Uterus (tissue), 4 donors: Measurements from ENCODE around the gene MRGPRF. TPM values are rescaled to one million over a fixed set of nuclear protein-coding genes. Genes with fewer than 3 reads are reported as not detected.

Source experiments
- DNase-seq, 2 donors: peaks; one replicate each; pipeline ENCODE4 v3.0.0-alpha.2; 2019 to 2020
- H3K27ac ChIP-seq, 2 donors: fragments of 200-600 bp; sonication (generic); 1 replicate in 1 of 2; 2 replicates in 1 of 2; pipeline ENCODE4 v1.5.1; 2016 to 2018
- H3K27me3 ChIP-seq, 2 donors: fragments of 200-600 bp; sonication (generic); one replicate each; pipeline ENCODE4 v1.5.1; 2018 to 2019; ENCODE audit warnings: control low read depth in 1 of 2
- H3K36me3 ChIP-seq, 2 donors: fragments of 200-600 bp; sonication (generic); one replicate each; pipeline ENCODE4 v1.5.1; 2019; ENCODE audit warnings: control low read depth in 1 of 2
- H3K4me1 ChIP-seq, 2 donors: fragments of 200-600 bp; sonication (generic); one replicate each; pipeline ENCODE4 v1.5.1; 2018 to 2019; ENCODE audit warnings: control low read depth in 1 of 2
- H3K4me3 ChIP-seq, 2 donors: fragments of 200-600 bp; sonication (generic); 1 replicate in 1 of 2; 2 replicates in 1 of 2; pipeline ENCODE4 v1.5.1; 2018 to 2019; ENCODE audit warnings: mild to moderate bottlenecking in 1 of 2
- H3K9me3 ChIP-seq, 2 donors: fragments of 200-600 bp; sonication (generic); one replicate each; pipeline ENCODE4 v1.5.1; 2019; ENCODE audit warnings: control low read depth in 1 of 2
- POLR2A ChIP-seq, 2 donors: fragments of 450-650 bp; IDR thresholded peaks; one replicate each; pipeline ENCODE4 v1.6.1; 2016; ENCODE audit warnings: antibody characterized with exemption in 2 of 2, mild to moderate bottlenecking in 1 of 2, moderate library complexity in 1 of 2
- intact Hi-C: fragments of 100-400 bp; cut with DNase I; formaldehyde crosslinking; loops from one replicate; pipeline ENCODE4 v1.15.1; 2023; ENCODE audit warnings: low total_unique reads
- total RNA-seq, 4 donors: library from RNA; depleted of rRNA in 3 of 4; stranded (reverse); fragments of >200 nt in 3 of 4; gene quantifications; one replicate each; pipeline versions ENCODE4 v1.1.0 to v1.2.4, GENCODE V29; 2014 to 2023
- TF ChIP-seq, protein P1 (sequence below), 4 experiments: fragments of 200-600 bp in 2 of 4; fragments of 450-650 bp in 2 of 4; sonication (generic) in 2 of 4; IDR thresholded peaks; one replicate each; pipeline ENCODE4 v1.5.1; 2016 to 2019; ENCODE audit warnings: antibody characterized with exemption in 4 of 4, mild to moderate bottlenecking in 2 of 4, moderate library complexity in 1 of 4
- donor health status: DM: yes; HTN: yes; CAD: no.

Gene MRGPRF
- total RNA-seq, 4 donors from 2014 or later: 52.6 to 173 (median 75.0) TPM

DNA sequence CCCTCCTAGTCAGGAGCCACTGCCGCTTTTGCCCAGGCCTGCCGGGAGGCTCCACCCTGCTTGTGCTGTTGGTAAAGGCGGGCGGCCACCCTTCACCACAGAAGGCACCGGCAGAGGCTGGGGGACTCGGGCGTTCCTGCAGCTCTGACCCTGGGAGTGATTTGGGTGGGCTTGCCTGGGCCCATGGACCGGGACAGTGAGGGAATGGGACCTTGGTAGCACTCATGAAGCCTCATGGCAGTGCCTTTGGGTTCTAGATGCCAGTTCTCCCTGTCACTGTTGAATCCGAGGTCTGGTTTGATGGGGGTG is 40.1 kb upstream of the MRGPRF start:
- intact Hi-C loops: no loop called here
- Histone ChIP-seq H3K9me3 (no peaks in the 10 kb centered on the region), H3K4me1 (peaks cover 0 to 10% of the 10 kb centered on the region in 2 donors), H3K27me3 (no peaks in the 10 kb centered on the region), H3K4me3 (no peak overlapping the region), H3K27ac (peak overlapping the region in 1 of 2 donors; percentile 92), H3K36me3 (no peaks in the 10 kb centered on the region)
- no peak for TF ChIP-seq POLR2A (IDR thresholded peaks at IDR 0.05)
- TF ChIP-seq, protein P1, sequence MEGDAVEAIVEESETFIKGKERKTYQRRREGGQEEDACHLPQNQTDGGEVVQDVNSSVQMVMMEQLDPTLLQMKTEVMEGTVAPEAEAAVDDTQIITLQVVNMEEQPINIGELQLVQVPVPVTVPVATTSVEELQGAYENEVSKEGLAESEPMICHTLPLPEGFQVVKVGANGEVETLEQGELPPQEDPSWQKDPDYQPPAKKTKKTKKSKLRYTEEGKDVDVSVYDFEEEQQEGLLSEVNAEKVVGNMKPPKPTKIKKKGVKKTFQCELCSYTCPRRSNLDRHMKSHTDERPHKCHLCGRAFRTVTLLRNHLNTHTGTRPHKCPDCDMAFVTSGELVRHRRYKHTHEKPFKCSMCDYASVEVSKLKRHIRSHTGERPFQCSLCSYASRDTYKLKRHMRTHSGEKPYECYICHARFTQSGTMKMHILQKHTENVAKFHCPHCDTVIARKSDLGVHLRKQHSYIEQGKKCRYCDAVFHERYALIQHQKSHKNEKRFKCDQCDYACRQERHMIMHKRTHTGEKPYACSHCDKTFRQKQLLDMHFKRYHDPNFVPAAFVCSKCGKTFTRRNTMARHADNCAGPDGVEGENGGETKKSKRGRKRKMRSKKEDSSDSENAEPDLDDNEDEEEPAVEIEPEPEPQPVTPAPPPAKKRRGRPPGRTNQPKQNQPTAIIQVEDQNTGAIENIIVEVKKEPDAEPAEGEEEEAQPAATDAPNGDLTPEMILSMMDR (IDR thresholded peaks at IDR 0.05): no peak
- DNase-seq: no peak

DNA sequence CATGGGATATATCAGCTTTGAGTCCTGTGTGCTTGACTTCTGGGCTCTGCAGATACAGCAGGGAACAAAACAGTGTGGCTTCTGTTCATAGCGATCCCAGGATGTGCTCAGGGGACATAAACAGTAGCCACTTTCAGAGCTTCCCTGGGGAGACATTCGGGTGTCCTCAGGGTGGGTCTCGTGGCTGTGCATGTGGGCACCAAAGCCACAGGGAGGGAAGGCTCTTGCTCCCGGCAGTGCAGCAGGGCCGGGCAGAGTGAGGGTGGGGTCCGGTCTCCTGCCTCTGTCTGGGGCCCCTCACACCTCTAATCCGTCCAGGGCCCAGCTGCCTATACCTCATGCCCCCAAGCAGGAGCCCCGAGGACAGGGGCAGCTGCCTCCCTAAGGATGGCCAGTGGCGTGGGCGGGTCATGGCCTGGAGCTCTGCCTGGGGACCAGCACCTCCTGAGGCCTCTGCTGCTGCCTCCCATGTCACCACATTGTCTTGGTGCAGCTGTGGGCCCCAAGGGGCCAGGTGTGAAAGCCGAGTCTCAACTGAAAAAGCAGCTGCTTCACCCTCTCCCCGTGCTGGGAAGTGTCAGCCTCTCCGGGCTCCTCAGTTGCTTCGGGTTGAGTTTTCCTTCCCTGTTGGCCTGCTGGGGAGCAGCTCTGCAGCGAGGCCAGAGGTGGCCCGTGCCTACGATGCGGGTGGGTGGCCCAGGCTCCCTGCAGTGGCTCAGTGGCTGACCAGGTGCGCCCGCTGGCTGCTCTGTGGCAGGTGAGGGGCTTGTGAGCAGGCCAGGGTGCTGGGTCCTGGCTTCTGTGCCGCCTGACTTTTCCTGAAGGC is 39.5 kb upstream of the MRGPRF start:
- DNase-seq: no peak
- H3K36me3 ChIP-seq: no peaks in the 10 kb centered on the region
- H3K4me3 ChIP-seq: no peak overlapping the region
- intact Hi-C loops: no loop called here
- H3K27ac ChIP-seq: peak overlapping the region; percentile 84 to 92
- peaks cover 0 to 12% of the 10 kb centered on the region in 2 donors for H3K4me1 ChIP-seq
- H3K9me3 ChIP-seq: no peaks in the 10 kb centered on the region
- H3K27me3 ChIP-seq: no peaks in the 10 kb centered on the region
- no peak for TF ChIP-seq POLR2A (IDR thresholded peaks at IDR 0.05)
- TF ChIP-seq, protein P1 (IDR thresholded peaks at IDR 0.05): no peak

DNA sequence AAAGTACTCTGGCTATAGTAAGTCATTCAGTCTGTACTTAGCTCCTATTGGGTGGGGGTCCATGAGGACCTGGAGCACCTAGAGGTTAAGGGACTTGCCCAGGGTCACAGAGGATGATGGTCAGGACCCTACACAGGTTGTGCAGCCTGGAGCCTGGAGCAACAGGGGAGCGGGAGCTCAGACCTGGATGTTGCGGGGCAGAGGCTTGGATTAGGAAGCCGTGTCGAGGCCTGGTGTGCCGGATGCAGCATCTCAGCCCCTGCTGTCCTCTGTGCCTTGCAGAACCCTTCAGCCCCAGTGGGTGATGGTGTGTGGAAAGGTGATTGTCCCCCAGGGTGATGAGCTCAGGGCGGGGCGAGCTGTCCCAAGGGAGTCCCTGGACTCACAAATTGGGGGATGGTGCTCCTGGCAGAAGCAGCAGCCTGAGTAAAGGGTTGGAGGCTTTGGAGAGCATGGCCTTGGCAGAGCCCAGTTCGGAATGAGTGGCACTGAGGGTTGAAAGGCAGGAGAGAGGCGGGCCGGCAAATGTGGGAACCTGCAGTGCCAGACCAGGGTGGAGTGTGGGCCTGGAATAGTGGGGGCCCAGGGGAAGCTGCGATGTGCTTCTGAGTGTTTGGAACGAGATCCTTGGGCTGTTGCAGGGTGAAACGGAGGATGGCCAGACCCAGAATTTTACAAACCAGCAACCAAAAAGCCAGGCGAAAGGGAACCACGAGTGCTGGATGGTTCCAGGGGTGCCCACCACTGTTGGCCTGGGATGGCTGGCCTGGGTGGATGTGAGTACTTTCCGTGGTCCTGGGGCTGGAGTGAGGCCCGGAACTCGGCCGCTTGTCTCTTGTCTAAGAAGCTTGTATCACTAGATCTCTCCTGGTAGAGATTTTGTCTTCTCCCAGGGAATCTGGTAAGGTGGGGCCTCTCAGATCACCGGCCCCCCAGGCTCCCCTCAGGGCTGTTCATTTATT is 38.6 kb upstream of the MRGPRF start:
- H3K27ac ChIP-seq: peak overlapping the region; percentile 84 to 92
- H3K36me3 ChIP-seq: no peaks in the 10 kb centered on the region
- peaks cover 0 to 12% of the 10 kb centered on the region in 2 donors for H3K4me1 ChIP-seq
- no peaks in the 10 kb centered on the region for H3K27me3 ChIP-seq
- no peaks in the 10 kb centered on the region for H3K9me3 ChIP-seq
- no peak for TF ChIP-seq POLR2A (IDR thresholded peaks at IDR 0.05)
- TF ChIP-seq, protein P1 (IDR thresholded peaks at IDR 0.05): no peak
- no peak overlapping the region for H3K4me3 ChIP-seq
- DNase-seq: no peak
- intact Hi-C loops: no loop called here

DNA sequence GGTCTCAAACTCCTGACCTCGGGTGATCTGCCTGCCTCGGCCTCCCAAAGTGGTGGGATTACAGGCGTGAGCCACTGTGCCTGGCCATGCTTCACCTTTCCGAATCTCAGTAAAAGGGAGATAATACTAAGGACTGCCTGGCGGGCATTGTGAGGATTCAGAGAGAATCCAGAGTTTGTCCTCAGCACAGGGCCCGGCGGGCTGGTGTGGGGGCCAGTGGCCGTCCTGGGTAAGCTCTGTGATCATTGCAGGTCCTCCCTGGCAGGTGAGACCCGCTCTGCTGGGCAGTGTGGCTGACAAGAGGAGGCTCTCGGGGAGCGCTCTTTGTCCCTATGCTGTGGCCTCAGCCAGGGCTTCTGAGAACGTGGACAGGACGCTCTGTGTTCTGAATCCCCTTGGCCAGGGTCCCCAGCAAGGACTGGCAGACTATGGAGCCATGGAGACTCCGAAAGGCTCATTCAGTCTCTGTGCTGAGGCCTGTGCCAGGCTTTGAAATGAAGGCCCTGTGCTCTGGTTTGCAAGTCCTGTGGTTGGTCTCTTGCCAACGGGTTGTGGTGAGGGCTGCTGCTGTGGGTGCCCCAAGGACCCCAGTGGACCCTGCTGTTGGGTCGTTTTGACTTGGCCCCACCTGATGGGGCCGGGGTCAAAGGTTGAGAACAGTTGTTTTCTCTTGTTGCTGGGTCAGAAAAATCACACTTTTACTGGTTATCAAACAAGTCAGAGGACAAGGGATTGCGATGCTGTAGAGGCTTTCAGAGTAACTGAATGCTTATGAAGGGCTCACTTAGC is 37.7 kb upstream of the MRGPRF start:
- intact Hi-C loops: no loop called here
- Histone ChIP-seq H3K9me3 (no peaks in the 10 kb centered on the region), H3K36me3 (no peaks in the 10 kb centered on the region), H3K4me1 (peaks cover 0 to 12% of the 10 kb centered on the region in 2 donors), H3K27me3 (no peaks in the 10 kb centered on the region), H3K4me3 (no peak overlapping the region), H3K27ac (peak overlapping the region; percentile 84 to 92)
- no peak for DNase-seq
- TF ChIP-seq, protein P1 (IDR thresholded peaks at IDR 0.05): no peak
